Measurements from ENCODE around the gene TAF11L14. TPM values are rescaled to one million over a fixed set of nuclear protein-coding genes. Genes with fewer than 3 reads are reported as not detected.

The TAF11L14 gene
- total RNA-seq, 1 experiment from 2014 or later: not detected

DNA sequence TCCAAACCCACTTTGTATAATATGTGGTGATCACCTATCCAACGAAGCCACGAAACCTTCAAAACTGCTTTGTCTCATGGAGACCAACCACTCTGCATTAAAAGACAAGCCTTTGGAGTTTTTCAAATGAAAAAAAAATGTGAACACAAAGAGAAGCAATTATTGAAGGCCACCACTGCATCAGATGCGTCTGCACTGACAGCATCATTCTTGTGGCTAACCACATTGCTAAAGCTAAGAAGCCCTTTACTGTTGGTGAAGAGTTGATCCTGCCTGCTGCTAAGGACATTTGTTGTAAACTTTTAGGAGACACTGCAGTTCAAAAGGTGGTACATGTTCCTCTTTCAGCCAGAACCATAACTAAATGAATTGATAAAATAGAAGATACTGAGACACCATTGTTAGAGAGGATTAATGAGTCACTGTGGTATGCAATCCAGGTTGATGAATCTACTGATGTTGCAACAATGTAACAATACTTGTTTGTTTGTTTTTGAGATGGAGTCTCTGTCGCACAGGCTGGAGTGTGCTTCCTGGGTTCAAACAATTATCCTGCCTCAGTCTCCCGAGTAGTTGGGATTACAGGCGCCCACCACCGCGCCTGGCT, 45.4 kb downstream of the TAF11L14 start:
- peak; percentile 58 for DNase-seq (ENCODE audit: low read depth)

GRCh38 chr5:17680737-17681136, 46.5 kb downstream of the TAF11L14 start:
- DNase-seq (ENCODE audit: low read depth): no peak

Other genes starting within 250 kb of the TAF11L14 start
- not detected in 2 replicates for gene TAF11L2, start 136.2 kb upstream of the TAF11L14 start, total RNA-seq (2014; rRNA removed; shearing (Covaris generic))
- gene TAF11L3, start 116.1 kb upstream of the TAF11L14 start, total RNA-seq (2014; rRNA removed; shearing (Covaris generic)): not detected in 2 replicates
- not detected in 2 replicates for gene TAF11L4, start 112.7 kb upstream of the TAF11L14 start, total RNA-seq (2014; rRNA removed; shearing (Covaris generic))
- gene TAF11L5, start 109.2 kb upstream of the TAF11L14 start, total RNA-seq (2014; rRNA removed; shearing (Covaris generic)): not detected in 2 replicates
- not detected in 2 replicates for gene TAF11L6, start 105.8 kb upstream of the TAF11L14 start, total RNA-seq (2014; rRNA removed; shearing (Covaris generic))
- gene TAF11L7, start 48.7 kb upstream of the TAF11L14 start, total RNA-seq (2014; rRNA removed; shearing (Covaris generic)): not detected in 2 replicates
- gene TAF11L8, start 43.5 kb upstream of the TAF11L14 start, total RNA-seq (2014; rRNA removed; shearing (Covaris generic)): not detected in 2 replicates
- gene TAF11L9, start 40.1 kb upstream of the TAF11L14 start, total RNA-seq (2014; rRNA removed; shearing (Covaris generic)): not detected in 2 replicates
- not detected in 2 replicates for gene TAF11L10, start 36.6 kb upstream of the TAF11L14 start, total RNA-seq (2014; rRNA removed; shearing (Covaris generic))
- gene TAF11L11, start 30.3 kb upstream of the TAF11L14 start, total RNA-seq (2014; rRNA removed; shearing (Covaris generic)): not detected in 2 replicates
- not detected in 2 replicates for gene TAF11L12, start 24.1 kb upstream of the TAF11L14 start, total RNA-seq (2014; rRNA removed; shearing (Covaris generic))
- 0.17 TPM in 1 of 2 replicates, not detected in the other for gene TAF11L13, start 2.4 kb upstream of the TAF11L14 start, total RNA-seq (2014; rRNA removed; shearing (Covaris generic))